ENCODE data around the gene BRIP1. TPM values are rescaled to one million over a fixed set of nuclear protein-coding genes. Genes with fewer than 3 reads are reported as not detected.

BRIP1 gene
- total and polyA plus RNA-seq, 10 of the 15 experiments (the other 5 are each of a cell fraction or from before 2014, with no cell fraction given) = 4.0 to 24.2 (median 12.8) TPM

- H3K79me2 ChIP-seq (ENCODE audit: control insufficient read depth, insufficient read depth, low read length) = no peaks in the 10 kb centered on the region
These were observed 15.2 kb upstream of the BRIP1 start for GRCh38 chr17:61878520-61878919.

DNA sequence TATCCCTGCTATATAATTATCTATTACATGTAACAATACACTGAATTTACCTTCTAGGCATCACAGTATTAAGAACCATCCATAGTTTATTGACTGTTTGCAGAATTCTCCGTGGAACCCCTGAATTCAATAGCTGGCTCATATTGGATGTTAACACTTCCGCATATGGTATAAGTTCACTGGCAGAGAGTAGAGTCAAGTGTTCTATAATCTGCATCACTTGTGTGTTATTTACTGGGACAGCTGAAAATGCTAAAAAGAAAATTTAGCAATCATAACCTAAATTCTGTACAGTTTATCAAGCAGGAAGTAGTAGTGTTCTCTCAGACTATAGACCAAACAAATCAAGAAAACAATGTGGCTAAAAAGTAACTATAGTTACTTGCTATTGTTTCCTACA lies 14.5 kb upstream of the BRIP1 start:
- WGBS (ENCODE audit: insufficient coverage, insufficient replicate concordance, low lambda C conversion rate, missing lambda C conversion rate) = 98% methylated on average over 2 of the region's 2 CpGs
- Histone ChIP-seq H3K4me3 (no peak overlapping the region), H3K36me3 (ENCODE audit: control insufficient read depth in 2 of 2, insufficient read depth in 2 of 2, low read length in 1 of 2) (peaks cover 0 to 12% of the 10 kb centered on the region in 2 experiments; a peak in 2 of 4 replicates), H3K27me3 (replicated peaks in 1 of 2; ENCODE audit: control insufficient read depth in 2 of 2, insufficient read depth in 2 of 2, low read length in 1 of 2) (no peaks in the 10 kb centered on the region), H3K27ac (ENCODE audit: control insufficient read depth, insufficient read depth) (no peak overlapping the region), H3K79me2 (ENCODE audit: control insufficient read depth, insufficient read depth, low read length) (no peaks in the 10 kb centered on the region), H3K9ac (ENCODE audit: control insufficient read depth, insufficient read depth, low read length) (no peak overlapping the region), H2AFZ (ENCODE audit: control insufficient read depth, low read depth, low read length) (no peak overlapping the region), H4K20me1 (ENCODE audit: control insufficient read depth, insufficient read depth) (no peaks in the 10 kb centered on the region), H3K9me3 (replicated peaks; ENCODE audit: control insufficient read depth, insufficient read depth, low read length) (no peaks in the 10 kb centered on the region), H3K4me1 (ENCODE audit: control insufficient read depth, insufficient read depth, low read length) (no peaks in the 10 kb centered on the region), H3K4me2 (ENCODE audit: control insufficient read depth, insufficient read depth) (no peak overlapping the region)
- intact Hi-C loops (cut with micrococcal nuclease; ENCODE audit: unreplicated experiment) = no loop called here
- FAIRE-seq (no peak), ATAC-seq (no peak), DNase-seq (ENCODE audit: low read depth, low spot score) (no peak)
- no TSS peak for BruUV-seq (replicated peaks)
- RAD21 ChIA-PET (ENCODE audit: unreplicated experiment) = no interaction called here
- peak in 1 of 2 experiments; percentile 71; a peak in 1 of 4 replicates for TF ChIP-seq ETV6 (conservative IDR thresholded peaks at IDR 0.05 in 1 of 2, IDR thresholded peaks at IDR 0.05 in 1 of 2; ENCODE audit: borderline replicate concordance in 1 of 2, low read depth in 1 of 2)
- no peak for TF ChIP-seq GATAD2B (conservative IDR thresholded peaks at IDR 0.05; ENCODE audit: low read depth)
- TF ChIP-seq, protein P1, sequence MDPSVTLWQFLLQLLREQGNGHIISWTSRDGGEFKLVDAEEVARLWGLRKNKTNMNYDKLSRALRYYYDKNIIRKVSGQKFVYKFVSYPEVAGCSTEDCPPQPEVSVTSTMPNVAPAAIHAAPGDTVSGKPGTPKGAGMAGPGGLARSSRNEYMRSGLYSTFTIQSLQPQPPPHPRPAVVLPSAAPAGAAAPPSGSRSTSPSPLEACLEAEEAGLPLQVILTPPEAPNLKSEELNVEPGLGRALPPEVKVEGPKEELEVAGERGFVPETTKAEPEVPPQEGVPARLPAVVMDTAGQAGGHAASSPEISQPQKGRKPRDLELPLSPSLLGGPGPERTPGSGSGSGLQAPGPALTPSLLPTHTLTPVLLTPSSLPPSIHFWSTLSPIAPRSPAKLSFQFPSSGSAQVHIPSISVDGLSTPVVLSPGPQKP (IDR thresholded peaks at IDR 0.05; ENCODE audit: low read depth, low read length) = no peak
- TF ChIP-seq CEBPB (IDR thresholded peaks at IDR 0.05; ENCODE audit: borderline replicate concordance in 1 of 2, low read depth in 2 of 2, low read length in 2 of 2) = no peak
- TF ChIP-seq RB1 (IDR thresholded peaks at IDR 0.05; ENCODE audit: borderline replicate concordance) = no peak
- no peak for TF ChIP-seq TAF1 (IDR thresholded peaks at IDR 0.05; ENCODE audit: borderline replicate concordance, low read depth, low read length)
- SMC1A ChIA-PET (ENCODE audit: uncharacterized antibody, unreplicated experiment) = interaction anchor here (0.6 kb wide), 1 partner anchor 346 kb away, joined by 3 read pairs; no protein-coding TSS in a partner anchor
- in situ Hi-C loops (cut with MboI) = no loop called here
- CTCF ChIA-PET = no interaction called here
- POLR2A ChIA-PET = no interaction called here

More at GRCh38 chr17:61878520-61878919, 15.2 kb upstream of the BRIP1 start:
- Histone ChIP-seq H3K4me1 (ENCODE audit: control insufficient read depth, insufficient read depth, low read length) (no peaks in the 10 kb centered on the region), H2AFZ (ENCODE audit: control insufficient read depth, low read depth, low read length) (no peak overlapping the region), H3K9ac (ENCODE audit: control insufficient read depth, insufficient read depth, low read length) (no peak overlapping the region), H3K27me3 (replicated peaks in 1 of 2; ENCODE audit: control insufficient read depth in 2 of 2, insufficient read depth in 2 of 2, low read length in 1 of 2) (no peaks in the 10 kb centered on the region), H3K27ac (ENCODE audit: control insufficient read depth, insufficient read depth) (no peak overlapping the region), H3K4me3 (no peak overlapping the region), H4K20me1 (ENCODE audit: control insufficient read depth, insufficient read depth) (no peaks in the 10 kb centered on the region), H3K36me3 (ENCODE audit: control insufficient read depth in 2 of 2, insufficient read depth in 2 of 2, low read length in 1 of 2) (peaks cover 0 to 9% of the 10 kb centered on the region in 2 experiments; a peak in 2 of 4 replicates), H3K9me3 (replicated peaks; ENCODE audit: control insufficient read depth, insufficient read depth, low read length) (no peaks in the 10 kb centered on the region), H3K4me2 (ENCODE audit: control insufficient read depth, insufficient read depth) (no peak overlapping the region)
- in situ Hi-C loops (cut with MboI) = no loop called here
- DNase-seq (ENCODE audit: low read depth, low spot score) (no peak), ATAC-seq (no peak), FAIRE-seq (no peak)
- BruUV-seq (replicated peaks) = no TSS peak
- intact Hi-C loops (cut with micrococcal nuclease; ENCODE audit: unreplicated experiment) = no loop called here
- WGBS (ENCODE audit: insufficient coverage, insufficient replicate concordance, low lambda C conversion rate, missing lambda C conversion rate) = 69% methylated on average over 2 of the region's 2 CpGs
- ChIA-PET RAD21 (ENCODE audit: unreplicated experiment) (no interaction called here), SMC1A (ENCODE audit: uncharacterized antibody, unreplicated experiment) (no interaction called here), POLR2A (no interaction called here), CTCF (interaction anchor here (1.2 kb wide), 1 partner anchor 231 kb away, joined by 3 read pairs; no protein-coding TSS in a partner anchor)
- TF ChIP-seq ATF7 (IDR thresholded peaks at IDR 0.05; ENCODE audit: low read depth) (no peak), CBX5 (IDR thresholded peaks at IDR 0.05; ENCODE audit: low read depth) (no peak), NFXL1 (IDR thresholded peaks at IDR 0.05; ENCODE audit: borderline replicate concordance) (peak; percentile 69; the same call in 1 of the 2 replicates)
